ENCODE data around the gene TFB1M.

TFB1M gene

DNA sequence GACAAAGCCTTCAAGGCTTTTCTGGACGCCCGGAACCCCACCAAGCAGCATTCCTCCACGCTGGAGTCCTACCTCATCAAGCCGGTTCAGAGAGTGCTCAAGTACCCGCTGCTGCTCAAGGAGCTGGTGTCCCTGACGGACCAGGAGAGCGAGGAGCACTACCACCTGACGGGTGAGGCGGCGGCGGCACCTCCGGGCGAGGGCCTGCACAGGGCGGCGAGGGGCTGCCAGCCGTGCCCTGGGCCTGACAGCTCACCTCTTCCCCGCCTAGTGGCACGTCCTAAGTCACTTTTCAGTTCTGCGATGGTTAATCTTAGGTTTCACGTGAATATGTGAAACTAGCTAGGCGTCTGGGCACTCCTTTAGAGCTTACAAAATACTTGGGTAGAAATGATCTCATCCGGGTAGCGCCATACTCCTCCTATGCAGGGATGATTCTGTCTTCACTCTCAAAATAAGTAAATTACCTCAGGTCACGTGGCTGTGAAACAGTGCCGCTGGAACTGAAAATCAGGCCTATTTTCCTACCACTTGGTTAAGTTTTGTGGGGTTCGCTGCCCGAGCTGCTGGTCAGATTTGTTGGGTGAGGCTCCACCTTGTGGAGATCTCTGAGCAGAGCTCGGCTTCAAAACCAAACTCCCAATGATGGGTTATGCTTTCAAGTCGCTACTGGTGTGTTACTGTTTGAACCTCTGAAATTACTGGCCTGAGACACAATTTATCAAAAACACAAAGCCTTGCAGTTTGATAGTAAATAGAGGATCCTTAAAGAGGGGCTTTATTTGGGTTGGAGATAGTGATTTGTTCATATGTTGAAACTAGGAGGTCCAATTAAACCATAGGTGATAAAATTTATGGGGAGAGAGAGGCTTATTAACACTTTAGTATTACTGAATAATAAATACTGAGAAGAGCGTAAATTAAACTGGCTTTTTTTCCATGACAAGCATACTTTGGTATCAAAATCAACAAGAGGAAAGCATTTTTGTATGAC, 66.0 kb downstream of the TFB1M start:
- DNase-seq (ENCODE audit: low read depth), result peak; percentile 93
- TF ChIP-seq, protein P1, sequence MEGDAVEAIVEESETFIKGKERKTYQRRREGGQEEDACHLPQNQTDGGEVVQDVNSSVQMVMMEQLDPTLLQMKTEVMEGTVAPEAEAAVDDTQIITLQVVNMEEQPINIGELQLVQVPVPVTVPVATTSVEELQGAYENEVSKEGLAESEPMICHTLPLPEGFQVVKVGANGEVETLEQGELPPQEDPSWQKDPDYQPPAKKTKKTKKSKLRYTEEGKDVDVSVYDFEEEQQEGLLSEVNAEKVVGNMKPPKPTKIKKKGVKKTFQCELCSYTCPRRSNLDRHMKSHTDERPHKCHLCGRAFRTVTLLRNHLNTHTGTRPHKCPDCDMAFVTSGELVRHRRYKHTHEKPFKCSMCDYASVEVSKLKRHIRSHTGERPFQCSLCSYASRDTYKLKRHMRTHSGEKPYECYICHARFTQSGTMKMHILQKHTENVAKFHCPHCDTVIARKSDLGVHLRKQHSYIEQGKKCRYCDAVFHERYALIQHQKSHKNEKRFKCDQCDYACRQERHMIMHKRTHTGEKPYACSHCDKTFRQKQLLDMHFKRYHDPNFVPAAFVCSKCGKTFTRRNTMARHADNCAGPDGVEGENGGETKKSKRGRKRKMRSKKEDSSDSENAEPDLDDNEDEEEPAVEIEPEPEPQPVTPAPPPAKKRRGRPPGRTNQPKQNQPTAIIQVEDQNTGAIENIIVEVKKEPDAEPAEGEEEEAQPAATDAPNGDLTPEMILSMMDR (conservative IDR thresholded peaks at IDR 0.05; ENCODE audit: low read depth, low read length), result peak; percentile 96
- H3K4me3 ChIP-seq (ENCODE audit: low read depth, low read length), result no peak overlapping the region

DNA sequence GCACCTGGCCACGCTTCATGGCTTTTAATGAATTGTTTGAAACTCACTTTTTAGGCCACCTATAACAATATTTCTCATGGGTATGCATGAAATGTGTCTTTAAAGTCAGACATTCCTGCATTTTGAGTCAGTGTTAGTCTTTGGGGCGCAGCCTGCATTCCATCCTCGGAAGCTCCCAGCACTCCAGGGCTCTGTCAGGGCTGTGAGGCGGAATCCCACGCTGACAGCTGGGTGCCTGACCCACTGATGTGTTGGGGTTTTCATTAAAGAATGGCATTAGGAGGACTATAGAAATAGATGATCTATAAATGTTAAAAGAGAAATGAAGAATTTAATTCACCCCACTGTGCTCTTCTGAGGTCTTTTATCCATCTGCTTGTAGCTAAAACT, 66.7 kb downstream of the TFB1M start:
- TF ChIP-seq, protein P1 (conservative IDR thresholded peaks at IDR 0.05; ENCODE audit: low read depth, low read length), result no peak
- no peak overlapping the region for H3K4me3 ChIP-seq (ENCODE audit: low read depth, low read length)
- peak; percentile 91 for DNase-seq (ENCODE audit: low read depth)

DNA sequence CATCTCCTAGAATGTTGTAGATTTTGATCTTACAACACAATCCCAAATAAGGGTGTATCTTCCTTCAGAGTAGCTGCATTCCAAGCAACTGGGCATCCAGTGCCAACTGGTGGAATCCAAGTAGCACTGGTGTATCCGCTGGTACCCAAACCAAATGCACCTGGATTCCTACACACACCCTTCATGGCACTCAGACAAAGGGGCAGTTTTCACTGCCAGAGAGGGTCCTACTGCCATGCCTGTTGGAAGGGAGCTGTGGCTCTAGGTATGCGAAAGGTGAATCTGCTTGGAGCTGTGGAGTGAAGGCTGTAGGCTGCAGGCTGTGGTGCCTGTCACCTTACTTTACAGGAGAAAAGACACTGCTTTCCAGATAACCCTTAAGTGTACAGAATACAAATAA, 67.5 kb downstream of the TFB1M start:
- TF ChIP-seq, protein P1 (conservative IDR thresholded peaks at IDR 0.05; ENCODE audit: low read depth, low read length), result no peak
- no peak overlapping the region for H3K4me3 ChIP-seq (ENCODE audit: low read depth, low read length)
- no peak for DNase-seq (ENCODE audit: low read depth)

DNA sequence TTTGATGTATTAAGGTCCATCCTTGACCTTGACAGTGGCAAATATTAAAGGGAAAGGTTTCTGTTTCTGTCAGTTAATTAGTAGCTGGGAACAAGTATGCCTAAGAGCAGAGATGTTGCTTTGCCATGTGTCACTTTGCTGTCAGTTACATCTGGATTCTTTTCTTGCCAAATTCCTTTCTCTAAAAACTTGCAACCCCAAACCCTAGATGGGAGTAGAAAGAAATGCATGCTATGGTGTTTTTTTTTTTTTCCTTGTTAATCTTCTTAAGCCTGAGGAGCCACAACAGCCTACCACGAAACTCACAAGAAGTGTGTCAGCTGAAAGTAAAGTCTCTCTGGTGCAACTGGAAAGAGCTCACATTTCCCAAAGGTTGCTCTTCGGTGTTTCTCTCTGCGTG, 68.5 kb downstream of the TFB1M start:
- no peak overlapping the region for H3K4me3 ChIP-seq (ENCODE audit: low read depth, low read length)
- TF ChIP-seq, protein P1 (conservative IDR thresholded peaks at IDR 0.05; ENCODE audit: low read depth, low read length), result no peak
- DNase-seq (ENCODE audit: low read depth), result no peak

DNA sequence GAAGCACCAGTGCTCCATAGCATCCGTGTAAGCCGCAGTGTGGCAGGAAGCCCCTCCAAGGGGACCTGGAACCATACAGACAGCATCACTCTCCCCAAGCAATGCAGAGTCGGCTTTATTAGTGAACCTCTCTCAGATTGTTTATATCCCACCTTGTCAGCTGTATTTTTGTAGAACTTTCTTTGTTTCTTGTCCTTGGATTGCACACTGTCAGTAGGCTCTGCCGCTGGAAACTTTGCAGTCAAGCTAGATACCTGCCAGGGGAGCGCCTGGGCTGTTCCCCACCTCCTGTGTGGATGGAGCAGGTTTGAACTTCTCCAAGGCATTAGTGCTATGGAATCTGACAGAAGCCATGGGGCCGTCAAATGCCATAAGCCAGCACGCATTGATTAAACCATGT, 69.1 kb downstream of the TFB1M start:
- H3K4me3 ChIP-seq (ENCODE audit: low read depth, low read length), result no peak overlapping the region
- TF ChIP-seq, protein P1 (conservative IDR thresholded peaks at IDR 0.05; ENCODE audit: low read depth, low read length), result no peak
- no peak for DNase-seq (ENCODE audit: low read depth)

DNA sequence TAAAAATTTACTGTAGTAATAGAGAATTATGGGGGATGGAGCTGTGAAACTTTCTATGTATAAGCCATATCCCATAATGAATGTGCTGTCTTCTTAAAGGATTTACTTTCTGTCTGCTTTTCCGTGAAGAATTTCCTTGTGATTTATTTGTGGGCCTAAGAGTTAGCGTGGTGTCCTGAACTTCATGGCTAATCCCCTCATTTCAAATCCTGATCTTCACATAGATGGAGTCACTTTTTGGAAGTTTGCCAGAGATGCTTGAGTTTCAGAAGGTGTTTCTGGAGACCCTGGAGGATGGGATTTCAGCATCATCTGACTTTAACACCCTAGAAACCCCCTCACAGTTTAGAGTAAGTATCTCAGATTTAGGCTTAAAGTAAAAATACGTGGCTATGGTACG, 69.8 kb downstream of the TFB1M start:
- TF ChIP-seq, protein P1 (conservative IDR thresholded peaks at IDR 0.05; ENCODE audit: low read depth, low read length), result no peak
- no peak overlapping the region for H3K4me3 ChIP-seq (ENCODE audit: low read depth, low read length)
- no peak for DNase-seq (ENCODE audit: low read depth)

DNA sequence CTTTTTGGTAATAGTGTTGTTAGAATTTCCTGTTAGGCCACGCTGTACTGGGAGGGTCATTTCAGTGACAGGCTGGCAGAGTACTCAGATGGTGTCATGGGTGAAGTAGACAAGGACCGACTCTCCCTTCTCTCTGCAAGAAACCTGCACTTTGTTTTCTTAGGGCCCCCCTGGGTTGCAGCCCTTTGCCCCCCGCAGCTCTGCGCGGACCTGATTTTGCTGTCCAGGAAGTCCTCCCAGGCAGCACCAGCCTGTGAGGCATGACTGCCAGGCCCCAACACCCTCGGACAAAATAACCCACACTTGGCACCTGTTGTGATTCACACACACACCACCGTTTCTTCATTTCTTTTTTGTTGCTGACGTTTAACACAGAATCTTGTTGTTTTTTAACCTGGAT, 72.3 kb downstream of the TFB1M start:
- no peak overlapping the region for H3K4me3 ChIP-seq (ENCODE audit: low read depth, low read length)
- no peak for DNase-seq (ENCODE audit: low read depth)
- TF ChIP-seq, protein P1 (conservative IDR thresholded peaks at IDR 0.05; ENCODE audit: low read depth, low read length), result no peak
